HEK293T (cell line): Measurements from ENCODE around the gene TSPAN10.

Experiments
- BHLHE40 ChIP-seq: fragments of 450-650 bp; IDR thresholded peaks from 2 replicates; pipeline ENCODE4 v1.6.1; 2016; ENCODE audit warnings: mild to moderate bottlenecking, moderate library complexity, borderline replicate concordance
- ELF4 ChIP-seq: fragments of 450-650 bp; IDR thresholded peaks from 2 replicates; pipeline ENCODE4 v1.6.1; 2017; ENCODE audit warnings: antibody characterized with exemption
- FOXM1 ChIP-seq: fragments of 450-650 bp; IDR thresholded peaks from 2 replicates; pipeline ENCODE4 v1.6.1; 2017; ENCODE audit warnings: mild to moderate bottlenecking, borderline replicate concordance
- HDGF ChIP-seq: fragments of 450-650 bp; IDR thresholded peaks from 2 replicates; pipeline ENCODE4 v1.6.1; 2017; ENCODE audit warnings: antibody characterized with exemption, borderline replicate concordance
- SP1 ChIP-seq: fragments of 450-650 bp; IDR thresholded peaks from 2 replicates; pipeline ENCODE4 v1.6.1; 2017
- SUZ12 ChIP-seq: fragments of 450-650 bp; IDR thresholded peaks from 2 replicates; pipeline ENCODE4 v1.6.1; 2016; ENCODE audit warnings: mild to moderate bottlenecking
- TARDBP ChIP-seq: fragments of 450-650 bp; IDR thresholded peaks from 2 replicates; pipeline ENCODE4 v1.6.1; 2016
- ZNF384 ChIP-seq: fragments of 450-650 bp; IDR thresholded peaks from 2 replicates; pipeline ENCODE4 v1.6.1; 2016

- TF ChIP-seq SP1, result no peak
- TF ChIP-seq HDGF, result no peak
- no peak for TF ChIP-seq FOXM1
- TF ChIP-seq ZNF384, result no peak
- no peak for TF ChIP-seq BHLHE40
- no peak for TF ChIP-seq ELF4
- no peak for TF ChIP-seq SUZ12
- TF ChIP-seq TARDBP, result no peak
These were observed 1.6 kb upstream of the TSPAN10 start for GRCh38 chr17:81635431-81635830.
